MM.1S (cell line): ENCODE results near the gene FAM3B.

Source experiments
- DNase-seq: peaks from one replicate; pipeline ENCODE4 v3.0.0-alpha.2; 2015
- H2AFZ ChIP-seq: fragments of 300-600 bp; sonication (generic); 2 replicates; pipeline ENCODE4 v1.6.0; 2016; ENCODE audit warnings: antibody characterized with exemption, low read length
- H3F3A ChIP-seq: fragments of 300-600 bp; sonication (generic); 2 replicates; pipeline ENCODE4 v1.6.1; 2016; ENCODE audit warnings: mild to moderate bottlenecking, antibody characterized with exemption, low read length, moderate library complexity, mixed read lengths; ENCODE audit not compliant: insufficient read depth
- H3K27ac ChIP-seq: fragments of 300-600 bp; sonication (generic); 2 replicates; pipeline ENCODE4 v1.5.1; 2016; ENCODE audit warnings: mild to moderate bottlenecking, low read length
- H3K27me3 ChIP-seq: fragments of 300-600 bp; sonication (generic); replicated peaks from 2 replicates; pipeline ENCODE4 v1.6.0; 2016; ENCODE audit warnings: low read length; ENCODE audit not compliant: insufficient read depth
- H3K36me3 ChIP-seq: fragments of 300-600 bp; sonication (generic); replicated peaks from 2 replicates; pipeline ENCODE4 v1.6.1; 2016; ENCODE audit warnings: mild to moderate bottlenecking, low read length, mixed read lengths; ENCODE audit not compliant: insufficient read depth
- H3K4me1 ChIP-seq: fragments of 300-600 bp; sonication (generic); 2 replicates; pipeline ENCODE4 v1.6.1; 2016; ENCODE audit warnings: low read length, mixed read lengths
- H3K4me2 ChIP-seq: fragments of 300-600 bp; sonication (generic); 2 replicates; pipeline ENCODE4 v1.6.0; 2016; ENCODE audit warnings: low read depth, low read length
- H3K4me3 ChIP-seq: fragments of 300-600 bp; sonication (generic); 2 replicates; pipeline ENCODE4 v1.5.1; 2016; ENCODE audit warnings: low read length, mixed read lengths
- H3K79me2 ChIP-seq: fragments of 300-600 bp; sonication (generic); 2 replicates; pipeline ENCODE4 v1.6.1; 2016; ENCODE audit warnings: mixed run types, low read length, mixed read lengths
- H3K9ac ChIP-seq: fragments of 300-600 bp; sonication (generic); 2 replicates; pipeline ENCODE4 v1.6.1; 2016; ENCODE audit warnings: low read length, mixed read lengths
- H3K9me2 ChIP-seq: fragments of 300-600 bp; sonication (generic); replicated peaks from 2 replicates; pipeline ENCODE4 v1.6.1; 2016; ENCODE audit warnings: mild to moderate bottlenecking, low read length, mixed read lengths; ENCODE audit not compliant: insufficient read depth
- H3K9me3 ChIP-seq: fragments of 300-600 bp; sonication (generic); replicated peaks from 2 replicates; pipeline ENCODE4 v1.6.1; 2016; ENCODE audit warnings: mild to moderate bottlenecking, low read length, mixed read lengths; ENCODE audit not compliant: insufficient read depth
- H4K20me1 ChIP-seq: fragments of 300-600 bp; sonication (generic); 2 replicates; pipeline ENCODE4 v1.6.1; 2016; ENCODE audit warnings: mild to moderate bottlenecking, low read length, moderate library complexity, mixed read lengths; ENCODE audit not compliant: insufficient read depth
- EZH2 ChIP-seq: fragments of 300-600 bp; sonication (generic); optimal IDR thresholded peaks from 2 replicates; pipeline ENCODE3; 2017; ENCODE audit warnings: low read depth, mild to moderate bottlenecking, antibody characterized with exemption, low read length, mixed read lengths
- EZH2phosphoT487 ChIP-seq: fragments of 300-600 bp; sonication (generic); IDR thresholded peaks from 2 replicates; pipeline ENCODE4 v1.6.1; 2018; ENCODE audit warnings: antibody characterized with exemption, low read length
- TF ChIP-seq, protein P1 (sequence below): fragments of 300-600 bp; sonication (generic); IDR thresholded peaks from 2 replicates; pipeline ENCODE4 v1.5.1; 2016; ENCODE audit warnings: antibody characterized with exemption, low read length, mixed read lengths

FAM3B gene

GRCh38 chr21:41374867-41375533, 58.4 kb downstream of the FAM3B start:
- Histone ChIP-seq H3K4me2 (no peak overlapping the region), H3K27me3 (no peaks in the 10 kb centered on the region), H3K36me3 (no peaks in the 10 kb centered on the region), H3K4me1 (peaks cover 13% of the 10 kb centered on the region), H3K27ac (no peak overlapping the region), H3K9me3 (no peaks in the 10 kb centered on the region), H3K9me2 (no peaks in the 10 kb centered on the region), H3K4me3 (no peak overlapping the region), H4K20me1 (no peaks in the 10 kb centered on the region), H3K9ac (no peak overlapping the region), H3K79me2 (no peaks in the 10 kb centered on the region), H3F3A (no peaks in the 10 kb centered on the region), H2AFZ (no peak overlapping the region)
- TF ChIP-seq, protein P1, sequence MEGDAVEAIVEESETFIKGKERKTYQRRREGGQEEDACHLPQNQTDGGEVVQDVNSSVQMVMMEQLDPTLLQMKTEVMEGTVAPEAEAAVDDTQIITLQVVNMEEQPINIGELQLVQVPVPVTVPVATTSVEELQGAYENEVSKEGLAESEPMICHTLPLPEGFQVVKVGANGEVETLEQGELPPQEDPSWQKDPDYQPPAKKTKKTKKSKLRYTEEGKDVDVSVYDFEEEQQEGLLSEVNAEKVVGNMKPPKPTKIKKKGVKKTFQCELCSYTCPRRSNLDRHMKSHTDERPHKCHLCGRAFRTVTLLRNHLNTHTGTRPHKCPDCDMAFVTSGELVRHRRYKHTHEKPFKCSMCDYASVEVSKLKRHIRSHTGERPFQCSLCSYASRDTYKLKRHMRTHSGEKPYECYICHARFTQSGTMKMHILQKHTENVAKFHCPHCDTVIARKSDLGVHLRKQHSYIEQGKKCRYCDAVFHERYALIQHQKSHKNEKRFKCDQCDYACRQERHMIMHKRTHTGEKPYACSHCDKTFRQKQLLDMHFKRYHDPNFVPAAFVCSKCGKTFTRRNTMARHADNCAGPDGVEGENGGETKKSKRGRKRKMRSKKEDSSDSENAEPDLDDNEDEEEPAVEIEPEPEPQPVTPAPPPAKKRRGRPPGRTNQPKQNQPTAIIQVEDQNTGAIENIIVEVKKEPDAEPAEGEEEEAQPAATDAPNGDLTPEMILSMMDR = no peak
- TF ChIP-seq EZH2phosphoT487 (no peak), EZH2 (no peak)
- no peak for DNase-seq

DNA sequence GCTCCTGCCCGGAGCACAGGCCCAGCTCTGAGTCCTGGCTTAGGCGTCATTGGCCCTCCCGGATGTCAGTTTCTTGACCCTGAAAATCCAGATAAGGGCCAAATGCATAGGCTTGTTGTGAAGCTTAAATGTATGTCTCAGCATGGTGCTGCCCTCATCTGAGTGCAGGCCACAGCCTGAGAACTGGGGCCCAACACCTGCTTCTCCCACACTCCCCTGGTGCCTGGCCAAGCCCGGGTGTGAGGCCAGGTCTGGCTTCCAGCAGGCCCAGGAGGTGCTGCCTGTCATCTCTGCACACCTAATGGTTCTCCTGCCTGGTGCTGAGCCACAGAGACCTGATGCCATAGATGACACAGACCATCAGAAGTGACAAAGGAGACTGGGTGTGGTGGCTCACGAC, 59.3 kb downstream of the FAM3B start:
- H3K9ac ChIP-seq = no peak overlapping the region
- no peaks in the 10 kb centered on the region for H3K9me2 ChIP-seq
- peaks cover 22% of the 10 kb centered on the region for H3K4me1 ChIP-seq
- no peaks in the 10 kb centered on the region for H3K9me3 ChIP-seq
- H4K20me1 ChIP-seq = no peaks in the 10 kb centered on the region
- no peaks in the 10 kb centered on the region for H3K36me3 ChIP-seq
- H3K27ac ChIP-seq = no peak overlapping the region
- H2AFZ ChIP-seq = no peak overlapping the region
- DNase-seq = no peak
- H3K4me3 ChIP-seq = no peak overlapping the region
- TF ChIP-seq EZH2phosphoT487 = no peak
- TF ChIP-seq, protein P1 = no peak
- TF ChIP-seq EZH2 = no peak
- no peak overlapping the region for H3K4me2 ChIP-seq
- no peaks in the 10 kb centered on the region for H3K27me3 ChIP-seq
- no peaks in the 10 kb centered on the region for H3F3A ChIP-seq
- no peaks in the 10 kb centered on the region for H3K79me2 ChIP-seq

GRCh38 chr21:41377715-41378114, 61.1 kb downstream of the FAM3B start:
- no peak overlapping the region for H2AFZ ChIP-seq
- no peak for DNase-seq
- H3K9ac ChIP-seq = no peak overlapping the region
- H3K9me3 ChIP-seq = no peaks in the 10 kb centered on the region
- no peak overlapping the region for H3K27ac ChIP-seq
- no peaks in the 10 kb centered on the region for H3F3A ChIP-seq
- TF ChIP-seq EZH2phosphoT487 = no peak
- TF ChIP-seq, protein P1 = no peak
- no peak for TF ChIP-seq EZH2
- H3K36me3 ChIP-seq = no peaks in the 10 kb centered on the region
- no peaks in the 10 kb centered on the region for H3K79me2 ChIP-seq
- H3K9me2 ChIP-seq = no peaks in the 10 kb centered on the region
- H4K20me1 ChIP-seq = no peaks in the 10 kb centered on the region
- no peak overlapping the region for H3K4me2 ChIP-seq
- H3K4me1 ChIP-seq = peaks cover 22% of the 10 kb centered on the region
- no peak overlapping the region for H3K4me3 ChIP-seq
- H3K27me3 ChIP-seq = no peaks in the 10 kb centered on the region
